ENCODE results near the gene WWC2. TPM values are rescaled to one million over a fixed set of nuclear protein-coding genes. Genes with fewer than 3 reads are reported as not detected.

The WWC2 gene
- total and polyA plus RNA-seq, 2 donors (not counting 3 experiments of a cell fraction or from before 2014, with no cell fraction given), result 12.9 to 52.2 TPM

DNA sequence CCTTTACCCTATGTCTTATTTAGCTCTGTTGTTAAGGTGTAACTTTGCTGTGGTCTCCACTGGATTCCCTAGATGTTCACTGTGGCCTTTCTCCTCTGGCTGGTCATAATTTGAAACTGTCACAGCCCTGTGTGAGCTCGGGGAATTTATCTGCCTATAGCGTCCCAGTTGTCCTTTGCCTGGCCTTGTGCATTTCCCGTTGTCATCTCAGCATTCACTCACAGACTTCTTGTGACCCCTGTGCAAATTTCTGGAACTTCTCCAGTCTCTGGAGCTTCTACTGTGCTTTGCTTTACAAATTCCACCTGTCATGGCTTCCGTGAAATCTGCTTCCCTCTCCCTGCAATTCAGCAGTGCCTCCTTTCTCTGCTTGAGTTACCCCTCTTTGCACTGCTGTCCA lies 106.7 kb downstream of the WWC2 start:
- TF ChIP-seq, protein P1, sequence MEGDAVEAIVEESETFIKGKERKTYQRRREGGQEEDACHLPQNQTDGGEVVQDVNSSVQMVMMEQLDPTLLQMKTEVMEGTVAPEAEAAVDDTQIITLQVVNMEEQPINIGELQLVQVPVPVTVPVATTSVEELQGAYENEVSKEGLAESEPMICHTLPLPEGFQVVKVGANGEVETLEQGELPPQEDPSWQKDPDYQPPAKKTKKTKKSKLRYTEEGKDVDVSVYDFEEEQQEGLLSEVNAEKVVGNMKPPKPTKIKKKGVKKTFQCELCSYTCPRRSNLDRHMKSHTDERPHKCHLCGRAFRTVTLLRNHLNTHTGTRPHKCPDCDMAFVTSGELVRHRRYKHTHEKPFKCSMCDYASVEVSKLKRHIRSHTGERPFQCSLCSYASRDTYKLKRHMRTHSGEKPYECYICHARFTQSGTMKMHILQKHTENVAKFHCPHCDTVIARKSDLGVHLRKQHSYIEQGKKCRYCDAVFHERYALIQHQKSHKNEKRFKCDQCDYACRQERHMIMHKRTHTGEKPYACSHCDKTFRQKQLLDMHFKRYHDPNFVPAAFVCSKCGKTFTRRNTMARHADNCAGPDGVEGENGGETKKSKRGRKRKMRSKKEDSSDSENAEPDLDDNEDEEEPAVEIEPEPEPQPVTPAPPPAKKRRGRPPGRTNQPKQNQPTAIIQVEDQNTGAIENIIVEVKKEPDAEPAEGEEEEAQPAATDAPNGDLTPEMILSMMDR (IDR thresholded peaks at IDR 0.05; ENCODE audit: extremely low read depth in 1 of 2, insufficient read depth in 1 of 2, low read depth in 1 of 2, low read length in 2 of 2), result no peak
- Histone ChIP-seq H3K4me3 (replicated peaks in 1 of 3; ENCODE audit: insufficient read depth in 1 of 3, low read depth in 1 of 3, low read length in 3 of 3) (no peak overlapping the region), H3K36me3 (ENCODE audit: control insufficient read depth in 2 of 2, extremely low read depth in 1 of 2, insufficient read depth in 2 of 2, low read length in 2 of 2) (no peaks in the 10 kb centered on the region), H4K20me1 (replicated peaks; ENCODE audit: control insufficient read depth, extremely low read depth, insufficient read depth, low read length) (no peaks in the 10 kb centered on the region), H3K9me3 (replicated peaks; ENCODE audit: control insufficient read depth, insufficient read depth, low read length) (no peaks in the 10 kb centered on the region), H2AFZ (ENCODE audit: low read depth, low read length) (no peak overlapping the region), H3K27ac (ENCODE audit: insufficient read depth, low read depth, low read length) (no peak overlapping the region), H3K27me3 (ENCODE audit: control insufficient read depth in 2 of 2, insufficient read depth in 2 of 2, low read length in 2 of 2) (no peaks in the 10 kb centered on the region), H3K4me1 (ENCODE audit: control insufficient read depth, extremely low read depth, insufficient read depth, low read length) (peaks cover 6% of the 10 kb centered on the region), H3K4me2 (ENCODE audit: insufficient read depth, low read length) (no peak overlapping the region), H3K79me2 (ENCODE audit: control insufficient read depth, insufficient read depth, low read length) (peaks cover 18% of the 10 kb centered on the region), H3K9me1 (replicated peaks; ENCODE audit: control insufficient read depth, extremely low read depth, insufficient read depth, low read length) (no peaks in the 10 kb centered on the region), H3K9ac (replicated peaks; ENCODE audit: extremely low read depth, insufficient read depth, low read length) (no peak overlapping the region)
- DNase-seq (ENCODE audit: low read depth, low spot score) (no peak), FAIRE-seq (no peak)
- no TSS peak for BruUV-seq (replicated peaks)
- POLR2A ChIA-PET, result no interaction called here
- intact Hi-C loops (cut with micrococcal nuclease), result no loop called here
- dilution Hi-C loops (cut with MboI; ENCODE audit: extremely low pct_ligation_motif_present, low sequenced_read_pairs), result no loop called here
- CTCF ChIA-PET, result interaction anchor here (0.8 kb wide), 1 partner anchor 57 kb away, joined by 3 read pairs; no protein-coding TSS in a partner anchor

DNA sequence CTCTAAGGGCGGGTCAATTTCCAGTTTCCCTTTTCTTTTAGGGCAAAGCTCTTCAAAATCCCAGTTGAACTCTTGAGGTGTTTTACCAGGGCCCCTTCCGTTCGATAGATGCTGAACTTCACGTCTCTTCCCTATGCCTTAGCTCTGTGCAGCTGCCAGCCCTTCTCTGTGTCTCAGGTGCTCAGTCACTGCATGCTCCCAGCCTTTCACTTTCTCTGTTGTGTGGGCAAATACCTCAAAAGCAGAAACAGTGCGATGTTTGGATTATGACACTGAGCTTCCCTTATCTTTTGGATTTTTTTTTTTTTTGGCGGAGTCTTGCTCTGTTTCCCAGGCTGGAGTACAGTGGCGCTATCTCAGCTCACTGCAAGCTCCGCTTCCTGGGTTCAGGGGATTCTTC lies 112.5 kb downstream of the WWC2 start:
- Histone ChIP-seq H2AFZ (ENCODE audit: low read depth, low read length) (no peak overlapping the region), H3K4me2 (ENCODE audit: insufficient read depth, low read length) (no peak overlapping the region), H4K20me1 (replicated peaks; ENCODE audit: control insufficient read depth, extremely low read depth, insufficient read depth, low read length) (no peaks in the 10 kb centered on the region), H3K27ac (ENCODE audit: insufficient read depth, low read depth, low read length) (no peak overlapping the region), H3K79me2 (ENCODE audit: control insufficient read depth, insufficient read depth, low read length) (peaks cover under 1% of the 10 kb centered on the region), H3K9ac (replicated peaks; ENCODE audit: extremely low read depth, insufficient read depth, low read length) (no peak overlapping the region), H3K36me3 (ENCODE audit: control insufficient read depth in 2 of 2, extremely low read depth in 1 of 2, insufficient read depth in 2 of 2, low read length in 2 of 2) (no peaks in the 10 kb centered on the region), H3K9me1 (replicated peaks; ENCODE audit: control insufficient read depth, extremely low read depth, insufficient read depth, low read length) (no peaks in the 10 kb centered on the region), H3K27me3 (ENCODE audit: control insufficient read depth in 2 of 2, insufficient read depth in 2 of 2, low read length in 2 of 2) (no peaks in the 10 kb centered on the region), H3K4me3 (replicated peaks in 1 of 3; ENCODE audit: insufficient read depth in 1 of 3, low read depth in 1 of 3, low read length in 3 of 3) (no peak overlapping the region), H3K4me1 (ENCODE audit: control insufficient read depth, extremely low read depth, insufficient read depth, low read length) (no peaks in the 10 kb centered on the region), H3K9me3 (replicated peaks; ENCODE audit: control insufficient read depth, insufficient read depth, low read length) (no peaks in the 10 kb centered on the region)
- FAIRE-seq (no peak), DNase-seq (ENCODE audit: low read depth, low spot score) (no peak)
- POLR2A ChIA-PET, result no interaction called here
- dilution Hi-C loops (cut with MboI; ENCODE audit: extremely low pct_ligation_motif_present, low sequenced_read_pairs) (no loop called here), intact Hi-C loops (cut with micrococcal nuclease) (no loop called here)
- TF ChIP-seq JUN (IDR thresholded peaks at IDR 0.05; ENCODE audit: borderline replicate concordance, insufficient read depth, insufficient read length, low read depth), result no peak
- TF ChIP-seq, protein P1 (IDR thresholded peaks at IDR 0.05; ENCODE audit: extremely low read depth in 1 of 2, insufficient read depth in 1 of 2, low read depth in 1 of 2, low read length in 2 of 2), result no peak
- no peak for TF ChIP-seq MYC (IDR thresholded peaks at IDR 0.05; ENCODE audit: low read depth, low read length)
- no peak for TF ChIP-seq POLR2AphosphoS5 (IDR thresholded peaks at IDR 0.05; ENCODE audit: insufficient read depth, low read depth, low read length)
- TF ChIP-seq, protein P2, sequence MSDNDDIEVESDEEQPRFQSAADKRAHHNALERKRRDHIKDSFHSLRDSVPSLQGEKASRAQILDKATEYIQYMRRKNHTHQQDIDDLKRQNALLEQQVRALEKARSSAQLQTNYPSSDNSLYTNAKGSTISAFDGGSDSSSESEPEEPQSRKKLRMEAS (IDR thresholded peaks at IDR 0.05; ENCODE audit: insufficient read depth, insufficient read length), result no peak
- no peak for TF ChIP-seq FOS (IDR thresholded peaks at IDR 0.05; ENCODE audit: borderline replicate concordance, insufficient read depth, low read length)
- no peak for TF ChIP-seq POLR2A (IDR thresholded peaks at IDR 0.05; ENCODE audit: low read depth, low read length)
- BruUV-seq (replicated peaks), result no TSS peak
- CTCF ChIA-PET, result interaction anchor here (0.9 kb wide), 2 partner anchors 14 to 20 kb away, joined by 3 to 4 read pairs; no protein-coding TSS in a partner anchor

Measured in endothelial cell of umbilical vein (primary cell).